Fibroblast of skin of left biceps (primary cell): ENCODE measurements around the gene NRN1L.

Experiments
- DNase-seq, 2 experiments: peaks; one replicate each; pipeline ENCODE4 v3.0.0-alpha.2; 2013; ENCODE audit warnings: low read depth in 2 of 2

The NRN1L gene

DNA sequence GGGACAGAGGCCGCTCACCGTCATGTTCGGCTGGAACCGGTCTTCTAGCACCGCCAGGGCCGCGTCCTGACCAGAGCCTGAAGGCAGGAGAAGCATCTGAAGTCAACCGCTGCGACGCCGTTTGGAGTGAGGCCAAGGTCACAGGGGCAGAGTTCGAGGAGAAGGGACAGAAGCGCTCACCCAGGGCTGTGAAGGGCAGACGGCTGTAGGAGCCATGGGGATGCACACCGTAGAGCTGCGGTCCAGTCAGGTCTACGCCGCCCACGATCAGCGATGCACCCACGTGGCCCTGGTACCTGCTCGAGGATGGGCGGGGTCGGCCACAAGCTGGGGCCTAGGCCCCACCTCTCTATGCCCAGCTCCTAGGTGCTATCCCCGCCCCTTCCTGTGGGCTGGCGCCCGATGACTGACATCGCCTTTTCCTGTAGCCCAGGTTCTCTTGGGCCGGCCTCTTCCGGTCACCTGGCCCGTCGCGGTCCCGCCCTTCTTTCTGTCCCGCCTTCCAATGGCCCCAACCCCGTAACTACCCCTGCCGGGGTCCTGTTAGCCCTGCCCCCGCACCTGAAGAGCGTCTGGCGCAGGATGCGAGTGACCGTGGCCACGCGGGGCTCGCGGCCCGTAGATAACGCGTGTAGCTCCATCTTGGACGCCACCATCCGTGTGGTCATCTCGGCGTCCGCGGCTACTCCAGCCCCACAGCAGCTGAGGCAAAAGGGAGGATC is 50.9 kb downstream of the NRN1L start:
- peak; percentile 57 to 69 for DNase-seq
